Smooth muscle cell (in vitro differentiated cells): ENCODE results near the gene ERAP2. TPM values are rescaled to one million over a fixed set of nuclear protein-coding genes. Genes with fewer than 3 reads are reported as not detected.
A peak's percentile ranks its signal among the peaks of the same experiment; 100 is the strongest.

ENCODE experiments used
- DNase-seq: peaks from one replicate; lab custom pipeline; 2025; ENCODE audit not compliant: unreplicated experiment; lab: John Stamatoyannopoulos, UW
- H2AFZ ChIP-seq: fragments of 200-600 bp; sonication (generic); 2 replicates; pipeline ENCODE4 v1.6.0; 2016; ENCODE audit warnings: antibody characterized with exemption, low read depth, mild to moderate bottlenecking
- H3F3A ChIP-seq: fragments of 200-600 bp; sonication (generic); 2 replicates; pipeline ENCODE4 v1.6.0; 2017; ENCODE audit warnings: antibody characterized with exemption, low read depth
- H3K27ac ChIP-seq: fragments of 200-600 bp; sonication (generic); 2 replicates; pipeline ENCODE4 v1.5.1; 2016; ENCODE audit warnings: low read depth, mild to moderate bottlenecking
- H3K27me3 ChIP-seq: fragments of 200-600 bp; sonication (generic); 2 replicates; pipeline ENCODE4 v1.6.1; 2016; ENCODE audit warnings: low read depth, mild to moderate bottlenecking
- H3K36me3 ChIP-seq: fragments of 200-600 bp; sonication (generic); 2 replicates; pipeline ENCODE4 v1.5.1; 2016; ENCODE audit warnings: low read depth
- H3K4me1 ChIP-seq: fragments of 200-600 bp; sonication (generic); 2 replicates; pipeline ENCODE4 v1.5.1; 2016; ENCODE audit warnings: low read depth
- H3K4me2 ChIP-seq: fragments of 200-600 bp; sonication (generic); 2 replicates; pipeline ENCODE4 v1.6.0; 2016; ENCODE audit warnings: mild to moderate bottlenecking
- H3K4me3 ChIP-seq: fragments of 200-600 bp; sonication (generic); 2 replicates; pipeline ENCODE4 v1.5.1; 2016; ENCODE audit warnings: mild to moderate bottlenecking
- H3K79me2 ChIP-seq: fragments of 200-600 bp; sonication (generic); 2 replicates; pipeline ENCODE4 v1.6.0; 2016; ENCODE audit warnings: low read depth, mild to moderate bottlenecking
- H3K9ac ChIP-seq: fragments of 200-600 bp; sonication (generic); 2 replicates; pipeline ENCODE4 v1.6.0; 2016; ENCODE audit warnings: low read depth
- H3K9me3 ChIP-seq: fragments of 200-600 bp; sonication (generic); replicated peaks from 2 replicates; pipeline ENCODE4 v1.5.1; 2016; ENCODE audit warnings: low read depth
- H4K20me1 ChIP-seq: fragments of 200-600 bp; sonication (generic); 2 replicates; pipeline ENCODE4 v1.6.0; 2016; ENCODE audit warnings: low read depth
- WGBS: methylation state at CpG from one replicate; pipeline ENCODE4 v1.1.7; 2016; ENCODE audit warnings: low lambda C conversion rate; 5-methylcytosine and 5-hydroxymethylcytosine counted together
- polyA plus RNA-seq: library from polyadenylated mRNA; unstranded; fragments of >200 nt; fragmentation: Nextera tagmentation; extraction: Ambion mirVana; gene quantifications from 2 replicates; pipeline ENCODE4 v1.2.1, GENCODE V29; 2016
- total RNA-seq: library from RNA; depleted of rRNA; stranded (reverse); fragments of >200 nt; gene quantifications from 2 replicates; pipeline ENCODE4 v1.2.3, GENCODE V29; 2014
- TF ChIP-seq, protein P1 (sequence below): fragments of 200-600 bp; sonication (generic); IDR thresholded peaks from 2 replicates; pipeline ENCODE4 v1.5.1; 2017; ENCODE audit warnings: borderline replicate concordance, mild to moderate bottlenecking, antibody characterized with exemption; ENCODE audit not compliant: insufficient read depth, poor library complexity, severe bottlenecking

ERAP2 gene
- total and polyA plus RNA-seq, 2 experiments from 2014 or later, result 0.72 TPM; not detected in 1

DNA sequence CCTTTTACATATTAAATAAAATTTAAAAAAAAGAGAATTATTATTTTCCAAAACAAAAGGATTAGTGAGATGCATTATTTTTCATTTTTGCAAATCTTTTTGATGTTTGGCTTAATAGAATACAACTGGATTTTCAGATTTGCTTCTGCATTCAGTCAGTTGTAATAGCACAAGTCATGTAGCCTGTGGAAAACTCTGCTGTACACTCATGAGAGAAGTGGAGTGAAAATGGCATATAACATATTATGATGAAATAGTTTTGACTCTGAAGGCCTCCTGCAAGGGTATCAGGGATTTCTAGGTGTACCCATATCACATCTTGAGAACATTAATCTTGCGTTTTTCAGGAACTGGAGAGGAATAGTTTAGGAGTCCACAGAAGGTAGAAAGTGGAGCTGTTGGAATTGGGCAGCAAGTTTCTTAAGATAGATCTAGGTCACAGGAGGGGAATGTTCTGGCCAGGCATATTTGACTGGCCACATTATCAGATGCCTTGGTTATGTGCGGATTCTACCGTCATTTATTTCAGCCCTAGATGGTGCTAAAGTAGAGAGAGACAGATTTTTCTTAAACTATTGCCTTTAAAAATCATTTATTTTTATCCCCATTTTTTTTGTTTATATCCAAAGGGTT lies 75.9 kb downstream of the ERAP2 start:
- 89% methylated on average over 3 of the region's 3 CpGs for WGBS
- H3K36me3 ChIP-seq, result no peaks in the 10 kb centered on the region
- no peak overlapping the region for H3K4me2 ChIP-seq
- peaks cover 3% of the 10 kb centered on the region for H3F3A ChIP-seq
- TF ChIP-seq, protein P1, sequence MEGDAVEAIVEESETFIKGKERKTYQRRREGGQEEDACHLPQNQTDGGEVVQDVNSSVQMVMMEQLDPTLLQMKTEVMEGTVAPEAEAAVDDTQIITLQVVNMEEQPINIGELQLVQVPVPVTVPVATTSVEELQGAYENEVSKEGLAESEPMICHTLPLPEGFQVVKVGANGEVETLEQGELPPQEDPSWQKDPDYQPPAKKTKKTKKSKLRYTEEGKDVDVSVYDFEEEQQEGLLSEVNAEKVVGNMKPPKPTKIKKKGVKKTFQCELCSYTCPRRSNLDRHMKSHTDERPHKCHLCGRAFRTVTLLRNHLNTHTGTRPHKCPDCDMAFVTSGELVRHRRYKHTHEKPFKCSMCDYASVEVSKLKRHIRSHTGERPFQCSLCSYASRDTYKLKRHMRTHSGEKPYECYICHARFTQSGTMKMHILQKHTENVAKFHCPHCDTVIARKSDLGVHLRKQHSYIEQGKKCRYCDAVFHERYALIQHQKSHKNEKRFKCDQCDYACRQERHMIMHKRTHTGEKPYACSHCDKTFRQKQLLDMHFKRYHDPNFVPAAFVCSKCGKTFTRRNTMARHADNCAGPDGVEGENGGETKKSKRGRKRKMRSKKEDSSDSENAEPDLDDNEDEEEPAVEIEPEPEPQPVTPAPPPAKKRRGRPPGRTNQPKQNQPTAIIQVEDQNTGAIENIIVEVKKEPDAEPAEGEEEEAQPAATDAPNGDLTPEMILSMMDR, result no peak
- H3K9ac ChIP-seq, result no peak overlapping the region
- no peak overlapping the region for H2AFZ ChIP-seq
- H3K4me1 ChIP-seq, result peaks cover 2% of the 10 kb centered on the region
- H3K27ac ChIP-seq, result peak overlapping the region; percentile 62
- no peak overlapping the region for H3K4me3 ChIP-seq
- H3K79me2 ChIP-seq, result peaks cover 87% of the 10 kb centered on the region
- H3K9me3 ChIP-seq, result no peaks in the 10 kb centered on the region
- no peak for DNase-seq
- no peaks in the 10 kb centered on the region for H3K27me3 ChIP-seq
- peaks cover 34% of the 10 kb centered on the region for H4K20me1 ChIP-seq

DNA sequence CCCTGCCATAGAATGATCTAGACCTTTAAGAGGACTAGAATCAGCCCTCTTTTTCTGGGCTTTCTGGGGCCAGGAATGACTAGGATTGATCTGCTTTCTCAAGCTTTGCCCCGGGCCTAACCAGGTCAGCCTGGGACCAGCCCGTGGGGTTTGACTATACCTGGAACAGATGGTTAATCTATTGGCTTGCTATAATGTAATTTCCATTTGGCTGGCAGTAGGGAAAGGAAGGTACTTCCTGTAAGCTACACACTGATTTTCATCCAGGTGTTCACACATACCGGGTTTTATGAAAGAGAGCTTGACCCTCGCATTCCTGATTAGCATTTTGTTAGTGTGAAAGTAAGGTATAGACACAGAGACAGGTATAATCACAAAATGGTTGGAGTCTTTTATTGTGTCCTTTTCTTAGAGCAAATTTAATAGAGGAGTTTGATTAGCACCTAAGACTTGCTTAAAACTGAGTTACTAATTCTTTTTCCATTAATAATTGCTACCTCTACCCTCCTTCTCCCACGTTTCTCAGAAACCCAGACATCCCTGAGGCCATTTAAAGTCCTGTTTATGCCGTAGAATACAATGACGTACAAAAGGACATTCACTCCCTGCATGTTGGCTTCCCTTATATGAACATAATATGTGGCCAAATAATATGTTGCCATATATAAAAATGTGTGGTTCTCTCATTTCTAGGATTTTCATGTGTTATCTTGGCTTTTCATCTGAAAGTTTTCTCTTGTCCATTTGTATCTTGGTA lies 76.9 kb downstream of the ERAP2 start:
- H3F3A ChIP-seq, result peaks cover 6% of the 10 kb centered on the region
- H3K9me3 ChIP-seq, result no peaks in the 10 kb centered on the region
- 92% methylated on average over 7 of the region's 7 CpGs for WGBS
- H3K36me3 ChIP-seq, result no peaks in the 10 kb centered on the region
- no peak overlapping the region for H3K4me3 ChIP-seq
- peaks cover 85% of the 10 kb centered on the region for H3K79me2 ChIP-seq
- DNase-seq, result no peak
- H3K4me1 ChIP-seq, result peaks cover 5% of the 10 kb centered on the region
- H4K20me1 ChIP-seq, result peaks cover 43% of the 10 kb centered on the region
- TF ChIP-seq, protein P1, result no peak
- no peaks in the 10 kb centered on the region for H3K27me3 ChIP-seq
- H3K27ac ChIP-seq, result peak overlapping the region; percentile 62
- no peak overlapping the region for H3K4me2 ChIP-seq
- no peak overlapping the region for H3K9ac ChIP-seq
- no peak overlapping the region for H2AFZ ChIP-seq

DNA sequence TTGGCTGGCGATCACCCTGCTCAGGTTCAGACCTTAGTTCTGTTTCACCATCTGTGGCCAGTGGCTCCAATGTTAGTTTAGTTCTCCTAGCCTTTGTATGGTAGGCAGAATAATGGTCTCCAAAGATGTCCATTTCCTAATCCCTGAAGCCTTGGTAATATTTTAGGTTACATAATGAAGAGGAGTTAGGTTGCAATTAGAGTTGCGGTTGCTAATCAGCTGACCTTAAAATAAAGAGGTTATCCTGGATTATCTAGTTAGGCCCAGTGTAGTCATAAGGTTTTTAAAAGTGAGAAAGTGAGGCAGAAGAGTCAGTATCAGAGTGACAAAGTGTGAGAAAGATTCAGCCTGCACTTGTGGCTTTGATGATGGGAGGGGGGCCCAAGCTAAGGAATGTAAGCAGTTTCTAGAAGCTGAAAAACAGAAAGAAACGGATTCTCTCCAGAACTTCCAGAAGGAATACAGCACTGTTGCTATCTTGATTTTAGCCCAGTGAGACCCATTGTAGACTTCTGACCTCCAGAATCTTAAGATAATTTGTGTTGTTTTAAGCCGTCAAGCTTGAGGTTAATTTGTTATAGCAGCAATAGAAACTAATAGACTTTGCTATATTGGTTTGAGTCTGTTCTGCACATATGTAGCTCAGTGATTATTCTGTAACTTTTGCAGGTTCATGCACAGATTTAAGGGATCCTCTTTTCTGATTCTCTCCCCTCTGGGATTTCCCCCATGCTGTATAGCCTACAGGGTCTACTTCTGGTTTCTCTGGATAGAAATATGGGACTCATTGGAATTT lies 81.2 kb downstream of the ERAP2 start:
- Histone ChIP-seq H2AFZ (no peak overlapping the region), H4K20me1 (peaks cover 36% of the 10 kb centered on the region), H3K9ac (no peak overlapping the region), H3K79me2 (peaks cover 86% of the 10 kb centered on the region), H3K36me3 (no peaks in the 10 kb centered on the region), H3F3A (peaks cover 6% of the 10 kb centered on the region), H3K4me1 (peaks cover 9% of the 10 kb centered on the region), H3K4me2 (peak overlapping the region; percentile 54), H3K4me3 (no peak overlapping the region), H3K27me3 (no peaks in the 10 kb centered on the region), H3K9me3 (no peaks in the 10 kb centered on the region), H3K27ac (no peak overlapping the region)
- 51% methylated on average over 4 of the region's 4 CpGs for WGBS
- no peak for DNase-seq
- TF ChIP-seq, protein P1, result no peak
